BLaER1 (cell line): ENCODE results near the gene PNPLA7.
"Not testable (repeated sequence)": the region's sequence is repeated elsewhere in the genome, so short reads cannot be mapped to it uniquely, and the experiment has no call there.

Experiments
- H3K27ac ChIP-seq: shearing (Covaris generic); formaldehyde crosslinking; 2 replicates; pipeline ENCODE4 v1.8.1; 2022
- H3K27me3 ChIP-seq: shearing (Covaris generic); formaldehyde crosslinking; 2 replicates; pipeline ENCODE4 v1.8.1; 2022
- H3K36me3 ChIP-seq: shearing (Covaris generic); formaldehyde crosslinking; 2 replicates; pipeline ENCODE4 v1.8.1; 2022
- H3K4me1 ChIP-seq: shearing (Covaris generic); formaldehyde crosslinking; 2 replicates; pipeline ENCODE4 v1.8.1; 2022
- H3K4me2 ChIP-seq: shearing (Covaris generic); formaldehyde crosslinking; 2 replicates; pipeline ENCODE4 v1.8.1; 2022
- H3K4me3 ChIP-seq: shearing (Covaris generic); formaldehyde crosslinking; 2 replicates; pipeline ENCODE4 v1.8.1; 2022
- H3K9ac ChIP-seq: shearing (Covaris generic); formaldehyde crosslinking; 2 replicates; pipeline ENCODE4 v1.8.1; 2022
- H3K9me3 ChIP-seq: shearing (Covaris generic); formaldehyde crosslinking; 2 replicates; pipeline ENCODE4 v1.8.1; 2022
- H4K20me1 ChIP-seq: shearing (Covaris generic); formaldehyde crosslinking; 2 replicates; pipeline ENCODE4 v1.8.1; 2022
- Cebpa-rat ChIP-seq: shearing (Covaris generic); IDR thresholded peaks from 2 replicates; pipeline ENCODE4 v1.8.1; 2022

Gene PNPLA7

GRCh38 chr9:137452761-137453642 lies 97.2 kb downstream of the PNPLA7 start:
- no peaks in the 10 kb centered on the region for H3K27me3 ChIP-seq
- H3K4me2 ChIP-seq, result peak overlapping the region; percentile 78
- H3K27ac ChIP-seq, result no peak overlapping the region
- no peaks in the 10 kb centered on the region for H3K9me3 ChIP-seq
- H4K20me1 ChIP-seq, result peaks cover 78% of the 10 kb centered on the region
- peaks cover 52% of the 10 kb centered on the region for H3K36me3 ChIP-seq
- H3K4me1 ChIP-seq, result peaks cover 82% of the 10 kb centered on the region
- no peak for TF ChIP-seq Cebpa-rat
- peak overlapping the region; percentile 44; the same call in 1 of the 2 replicates for H3K4me3 ChIP-seq
- H3K9ac ChIP-seq, result no peak overlapping the region

GRCh38 chr9:137452006-137452760 lies 98.0 kb downstream of the PNPLA7 start:
- no peaks in the 10 kb centered on the region for H3K27me3 ChIP-seq
- no peak overlapping the region for H3K9ac ChIP-seq
- peak overlapping the region; percentile 78 for H3K4me2 ChIP-seq
- peaks cover 78% of the 10 kb centered on the region for H4K20me1 ChIP-seq
- H3K4me3 ChIP-seq, result peak overlapping the region; percentile 44; the same call in 1 of the 2 replicates
- TF ChIP-seq Cebpa-rat, result no peak
- H3K36me3 ChIP-seq, result peaks cover 44% of the 10 kb centered on the region
- peaks cover 81% of the 10 kb centered on the region for H3K4me1 ChIP-seq
- H3K9me3 ChIP-seq, result no peaks in the 10 kb centered on the region
- no peak overlapping the region for H3K27ac ChIP-seq

GRCh38 chr9:137451264-137452005 lies 98.8 kb downstream of the PNPLA7 start:
- H3K4me2 ChIP-seq, result peak overlapping the region; percentile 78
- H4K20me1 ChIP-seq, result peaks cover 78% of the 10 kb centered on the region
- H3K4me3 ChIP-seq, H3K27ac ChIP-seq, H3K9me3 ChIP-seq, H3K9ac ChIP-seq, H3K27me3 ChIP-seq: not testable (repeated sequence)
- peaks cover 79% of the 10 kb centered on the region for H3K4me1 ChIP-seq
- peaks cover 37% of the 10 kb centered on the region for H3K36me3 ChIP-seq

- Histone ChIP-seq H3K36me3 (peaks cover 37% of the 10 kb centered on the region), H3K4me2 (peak overlapping the region; percentile 30; the same call in 1 of the 2 replicates)
Observed at GRCh38 chr9:137450539-137451222, 99.5 kb downstream of the PNPLA7 start.

GRCh38 chr9:137449931-137450538 lies 100.2 kb downstream of the PNPLA7 start:
- Histone ChIP-seq H3K9ac (no peak overlapping the region), H3K4me1 (peaks cover 77% of the 10 kb centered on the region), H3K9me3 (no peaks in the 10 kb centered on the region), H4K20me1 (peaks cover 75% of the 10 kb centered on the region), H3K4me3 (no peak overlapping the region), H3K27ac (no peak overlapping the region), H3K27me3 (0 out of 2 replicates have a peak, but pooled peaks cover 5% of the 10 kb centered on the region), H3K4me2 (peak overlapping the region; percentile 45), H3K36me3 (peaks cover 31% of the 10 kb centered on the region)
- TF ChIP-seq Cebpa-rat, result no peak

More at GRCh38 chr9:137450539-137451222, 99.5 kb downstream of the PNPLA7 start:
- not testable (repeated sequence) for H3K4me3 ChIP-seq, H3K27me3 ChIP-seq, H3K27ac ChIP-seq, H3K9me3 ChIP-seq, H3K9ac ChIP-seq
- Histone ChIP-seq H3K4me1 (peaks cover 77% of the 10 kb centered on the region), H4K20me1 (peaks cover 78% of the 10 kb centered on the region)

GRCh38 chr9:137449081-137449844 lies 100.9 kb downstream of the PNPLA7 start:
- H3K4me1 ChIP-seq, result peaks cover 73% of the 10 kb centered on the region
- peaks cover 26% of the 10 kb centered on the region for H3K36me3 ChIP-seq

GRCh38 chr9:137448602-137448962 lies 101.6 kb downstream of the PNPLA7 start:
- no peak overlapping the region for H3K27ac ChIP-seq
- 0 out of 2 replicates have a peak, but pooled peaks cover 5% of the 10 kb centered on the region for H3K27me3 ChIP-seq
- H3K9me3 ChIP-seq, result no peaks in the 10 kb centered on the region
- H3K4me2 ChIP-seq, result no peak overlapping the region
- H3K4me1 ChIP-seq, result peaks cover 69% of the 10 kb centered on the region
- H3K36me3 ChIP-seq, result peaks cover 26% of the 10 kb centered on the region
- no peak for TF ChIP-seq Cebpa-rat
- H3K4me3 ChIP-seq, result no peak overlapping the region
- no peak overlapping the region for H3K9ac ChIP-seq
- peaks cover 65% of the 10 kb centered on the region for H4K20me1 ChIP-seq

More at GRCh38 chr9:137449081-137449844, 100.9 kb downstream of the PNPLA7 start:
- H3K27ac ChIP-seq, result no peak overlapping the region
- peaks cover 67% of the 10 kb centered on the region for H4K20me1 ChIP-seq
- no peak overlapping the region for H3K4me3 ChIP-seq
- 0 out of 2 replicates have a peak, but pooled peaks cover 5% of the 10 kb centered on the region for H3K27me3 ChIP-seq
- TF ChIP-seq Cebpa-rat, result no peak
- no peaks in the 10 kb centered on the region for H3K9me3 ChIP-seq
- H3K9ac ChIP-seq, result no peak overlapping the region
- peak overlapping the region; percentile 45 for H3K4me2 ChIP-seq
